Pulmonary artery endothelial cell (primary cell): Measurements from ENCODE around the gene INSR. TPM values are rescaled to one million over a fixed set of nuclear protein-coding genes. Genes with fewer than 3 reads are reported as not detected.

Experiments used
- DNase-seq: peaks from one replicate; pipeline ENCODE4 v3.0.0-alpha.2; 2011; ENCODE audit warnings: low read depth, low spot score
- total RNA-seq: library from RNA; depleted of rRNA; stranded (reverse); fragments of >200 nt; gene quantifications from 2 replicates; pipeline ENCODE4 v1.2.3, GENCODE V29; 2014

Gene INSR
- total RNA-seq, 1 donor from 2014 or later: 30.7 TPM

DNA sequence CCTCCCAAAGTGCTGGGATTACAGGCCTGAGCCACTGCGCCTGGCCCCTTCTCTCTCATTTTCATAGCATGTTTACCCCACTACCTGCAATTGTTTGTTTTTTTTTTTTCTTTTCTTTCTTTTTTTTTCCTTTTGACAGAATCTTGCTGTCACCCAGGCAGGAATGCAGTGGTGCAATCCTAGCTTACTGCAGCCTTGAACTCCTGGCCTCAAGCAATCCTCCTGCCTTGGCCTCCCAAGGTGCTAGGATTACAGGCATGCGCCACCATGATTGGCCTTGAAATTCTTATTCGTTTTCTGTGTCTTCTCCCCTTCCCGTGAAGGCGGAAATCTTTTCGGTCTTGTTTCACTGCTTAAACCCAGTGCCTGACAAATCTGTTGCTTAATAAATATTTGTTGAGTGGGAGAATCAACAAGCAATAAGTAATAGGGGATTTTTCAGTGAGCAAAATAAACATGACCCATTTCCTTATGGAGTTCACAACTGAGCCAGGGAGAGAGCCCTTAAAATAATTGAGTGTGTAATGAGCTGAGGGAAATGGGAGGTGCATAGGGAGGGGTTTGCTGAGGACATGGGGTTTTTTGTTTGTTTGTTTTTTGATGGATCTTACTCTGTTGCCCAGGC is 1.8 kb upstream of the INSR start:
- no peak for DNase-seq

DNA sequence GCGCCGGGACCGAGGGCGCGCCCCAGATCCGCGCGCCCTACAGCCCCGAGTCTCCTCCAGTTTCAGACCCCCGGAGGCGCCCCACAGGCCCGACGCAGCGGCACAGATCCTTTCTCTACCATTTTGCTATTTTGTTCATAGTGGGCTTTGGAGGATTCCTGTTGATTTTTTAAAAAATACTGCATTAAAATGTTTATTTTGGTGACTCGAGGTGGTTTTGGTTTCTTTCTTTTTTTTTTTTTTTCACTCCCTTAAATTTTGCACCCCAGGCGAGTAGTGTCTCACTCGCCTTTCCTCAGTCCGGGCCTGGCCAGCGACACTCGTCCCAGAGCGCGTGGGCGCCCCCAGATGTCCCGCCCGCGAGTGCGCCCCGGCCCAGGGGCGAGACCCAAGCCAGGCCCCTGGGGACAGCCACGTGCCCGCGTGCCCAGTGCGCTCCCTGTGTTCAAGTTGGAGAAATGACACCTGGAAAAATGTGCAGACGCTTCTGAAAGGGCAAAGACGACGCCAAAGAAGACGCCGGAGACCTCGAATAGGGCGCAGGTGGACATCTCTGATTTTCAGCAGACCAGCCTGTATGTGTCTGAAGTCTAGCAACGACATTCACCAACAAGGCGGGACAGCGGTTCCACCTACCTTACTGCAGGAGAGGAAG is 471 bp upstream of the INSR start:
- peak; percentile 4 for DNase-seq

DNA sequence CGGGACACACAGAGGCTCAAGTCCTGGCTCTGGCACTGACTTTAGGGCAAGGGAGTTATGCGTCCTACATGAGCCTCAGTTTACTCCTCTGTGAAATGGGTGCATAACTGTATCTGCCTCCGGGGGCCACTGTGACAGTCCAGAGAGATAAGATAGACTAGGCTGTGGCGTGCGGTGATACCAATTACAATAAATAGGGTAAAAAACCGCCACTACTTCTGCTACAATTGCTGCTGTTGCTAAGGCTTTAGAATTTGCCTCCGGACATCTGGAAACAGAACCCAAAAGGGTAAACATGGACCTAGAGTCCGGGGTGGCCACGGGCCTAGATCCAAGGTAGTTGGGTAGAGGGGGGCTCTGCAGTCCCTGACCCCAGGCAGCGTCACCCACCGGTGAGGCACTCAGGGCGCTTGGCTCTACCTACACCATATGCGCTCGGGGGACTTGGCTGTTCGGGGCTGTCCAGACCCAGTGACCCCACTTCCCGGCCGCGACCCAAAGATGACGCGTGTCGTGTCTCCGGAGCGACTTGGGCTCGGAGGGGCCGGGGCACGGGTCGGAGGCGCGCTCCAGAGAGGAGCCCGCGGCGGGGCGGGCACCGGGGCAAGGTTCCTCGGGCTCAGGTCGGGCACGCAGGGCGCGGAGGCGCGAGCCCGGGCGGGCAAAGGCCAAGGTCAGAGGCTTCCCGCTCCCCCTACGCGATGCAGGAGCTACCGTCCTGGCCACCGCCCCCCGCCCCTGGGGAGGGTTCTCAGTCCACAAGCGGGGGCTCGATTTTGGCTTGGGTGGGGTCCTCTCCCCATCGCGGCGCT is 1.1 kb downstream of the INSR start:
- DNase-seq: no peak

DNA sequence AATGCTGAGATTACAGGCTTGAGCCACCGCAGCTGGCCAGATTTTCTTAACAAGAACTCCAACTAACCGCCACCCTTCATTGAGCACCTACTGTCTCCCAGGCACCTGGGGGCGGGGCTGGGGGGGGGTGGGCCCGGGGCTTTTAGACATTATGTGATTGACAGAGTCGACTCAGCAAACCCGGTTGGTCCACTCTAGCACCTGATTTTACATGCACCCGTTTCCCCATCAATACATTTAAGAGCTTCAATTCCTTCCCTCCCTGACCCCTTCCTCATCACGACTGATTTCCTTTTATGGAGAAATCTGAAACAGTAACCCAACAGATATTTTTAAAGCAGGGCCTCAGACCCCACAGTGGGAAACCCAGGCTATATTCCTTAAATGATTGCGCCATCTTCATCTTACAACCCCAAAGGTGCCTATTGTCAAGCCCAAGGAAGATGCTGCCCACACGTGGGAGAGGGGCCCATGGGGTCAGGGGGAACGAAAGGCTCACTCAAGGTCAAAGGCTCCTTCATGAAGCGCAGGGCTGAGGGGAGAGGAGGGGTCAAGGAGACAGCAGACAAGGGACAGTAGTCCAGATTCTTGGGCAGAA is 1.8 kb downstream of the INSR start:
- DNase-seq: no peak

DNA sequence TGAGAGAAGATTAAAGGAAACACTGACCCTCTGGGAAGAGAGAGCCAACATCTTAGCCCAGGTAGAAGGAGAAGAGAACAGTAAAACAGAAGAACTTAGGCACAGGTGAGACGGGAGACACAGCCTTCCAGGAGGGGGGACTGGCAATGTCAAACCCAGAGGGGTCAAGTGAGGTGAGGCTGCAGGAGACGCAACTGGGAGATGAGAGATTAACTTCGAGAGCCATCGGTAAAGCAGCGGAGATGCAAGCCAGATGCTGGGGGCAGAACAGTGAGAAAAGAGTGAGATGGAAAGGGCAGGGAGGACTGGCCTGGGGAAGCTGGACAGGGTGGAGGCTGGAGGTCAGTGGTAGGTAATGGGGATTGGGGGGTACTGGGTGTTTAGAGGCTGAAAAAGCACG is 5.2 kb downstream of the INSR start:
- no peak for DNase-seq

DNA sequence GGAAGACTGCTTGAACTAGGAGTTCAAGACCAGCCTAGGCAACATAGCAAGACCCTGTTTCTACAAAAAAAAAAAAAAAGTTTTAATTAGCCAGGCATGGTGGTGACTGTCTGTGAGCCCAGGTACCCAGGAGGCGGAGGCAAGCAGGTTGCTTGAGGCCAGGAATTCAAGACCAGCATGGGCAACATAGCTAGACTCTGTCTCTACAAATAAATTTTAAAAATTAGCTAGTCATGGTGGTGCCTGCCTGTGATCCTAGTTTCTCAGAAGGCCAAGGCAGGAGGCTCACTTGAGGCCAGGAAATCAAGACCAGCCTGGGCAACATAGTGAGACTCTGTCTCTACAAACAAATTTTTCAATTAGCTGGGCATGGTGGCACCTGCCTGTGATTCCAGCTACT is 6.1 kb downstream of the INSR start:
- DNase-seq: no peak

DNA sequence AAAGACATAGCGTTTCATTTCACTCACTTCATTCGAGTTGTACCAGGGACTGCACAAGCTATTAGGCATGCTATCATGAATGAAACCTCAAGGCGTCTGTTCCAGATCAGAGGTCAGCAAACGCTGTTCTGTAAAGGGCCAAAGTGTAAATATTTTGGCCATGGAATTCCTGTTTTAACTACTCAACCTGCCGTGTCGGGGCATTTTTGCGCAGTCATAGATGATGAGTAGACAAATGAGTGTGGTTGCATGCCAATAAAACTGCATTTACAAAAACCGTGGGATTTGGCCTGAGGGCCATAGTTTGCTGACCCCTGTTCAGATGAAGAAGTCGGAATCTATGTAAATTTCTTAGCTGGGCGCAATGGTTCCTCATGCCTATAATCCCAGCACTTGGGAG is 6.5 kb downstream of the INSR start:
- no peak for DNase-seq

DNA sequence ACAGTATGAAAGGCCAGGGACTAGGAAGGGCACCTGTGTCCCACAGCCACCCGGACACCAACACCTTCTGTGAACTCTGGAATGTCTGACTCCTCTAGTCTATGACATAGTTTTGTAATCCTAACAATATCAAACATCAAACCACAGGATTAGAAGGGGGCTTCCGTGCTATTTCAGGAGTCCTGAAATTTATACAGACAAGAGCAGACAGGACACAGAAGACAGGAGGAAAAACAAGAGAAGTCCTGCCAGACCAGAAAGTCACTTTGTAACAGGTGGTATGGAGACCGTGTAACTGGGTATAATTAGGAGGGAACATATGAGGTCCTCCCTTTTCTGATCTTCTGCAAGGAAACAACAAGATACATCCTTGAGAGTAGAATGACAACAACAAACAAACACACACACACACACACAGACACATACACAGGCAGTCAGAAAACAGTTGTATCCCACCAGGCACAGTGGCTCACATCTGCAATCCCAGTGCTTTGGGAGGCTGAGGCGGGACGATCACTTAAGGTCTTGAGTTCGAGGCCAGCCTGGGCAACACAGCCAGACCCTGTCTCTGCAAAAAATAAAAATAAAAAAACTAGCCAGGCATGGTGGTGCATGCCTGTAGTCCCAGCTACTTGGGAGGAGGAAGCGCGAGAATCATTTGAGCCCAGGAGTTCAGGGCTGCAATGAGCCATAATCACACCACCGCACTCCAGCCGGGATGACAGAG is 13.1 kb downstream of the INSR start:
- DNase-seq: no peak

DNA sequence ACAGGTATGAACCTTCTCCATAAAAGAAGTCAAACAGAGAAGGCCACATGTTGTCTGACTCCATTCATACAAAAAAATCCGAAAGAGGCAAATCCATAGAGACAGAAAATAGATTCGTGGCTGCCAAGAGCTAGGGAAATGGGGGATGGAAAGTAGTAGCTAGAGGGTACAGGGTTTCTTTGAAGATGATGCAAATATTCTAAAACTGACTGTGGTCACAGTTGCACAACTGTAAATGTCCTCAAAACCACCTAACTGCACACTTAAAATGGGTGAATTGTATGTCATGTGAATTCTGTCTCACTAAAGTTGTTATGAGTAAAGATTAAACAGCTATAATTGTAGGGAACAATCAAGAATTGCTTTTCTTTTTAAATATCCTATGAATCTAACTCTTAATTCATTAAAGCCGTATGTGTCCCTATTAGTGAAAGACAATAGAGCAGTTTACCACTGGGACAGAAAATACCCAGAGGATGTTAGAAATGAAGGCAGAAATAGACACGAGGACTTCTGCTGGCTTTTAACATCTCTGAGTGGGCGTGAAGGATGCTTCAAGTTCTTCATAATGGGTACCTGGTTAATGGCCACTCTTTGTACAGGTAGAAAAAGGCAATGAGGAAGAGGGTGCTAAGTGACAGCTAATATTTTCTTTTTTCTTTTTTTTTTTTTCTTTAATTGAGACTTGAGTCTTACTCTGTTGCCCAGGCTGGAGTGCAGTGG is 21.2 kb downstream of the INSR start:
- no peak for DNase-seq

DNA sequence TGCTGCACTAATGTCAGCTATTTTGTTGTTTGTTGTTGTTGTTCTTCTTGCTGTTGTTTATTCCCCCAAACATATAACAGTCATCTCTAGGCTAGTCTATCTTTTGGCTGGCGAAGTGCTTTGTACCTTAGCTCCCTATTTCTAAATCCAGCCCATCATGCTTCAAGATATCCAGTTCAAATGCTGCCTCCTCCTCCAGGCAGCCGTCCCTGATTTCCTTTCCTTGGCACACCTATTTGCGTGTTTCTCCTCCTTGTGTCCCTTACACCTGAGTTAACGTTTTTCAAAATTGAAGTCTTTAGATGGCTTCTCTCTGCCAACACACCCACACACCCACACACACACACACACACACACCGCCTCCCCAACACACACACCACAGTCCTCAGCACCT is 25.5 kb downstream of the INSR start:
- DNase-seq: no peak

DNA sequence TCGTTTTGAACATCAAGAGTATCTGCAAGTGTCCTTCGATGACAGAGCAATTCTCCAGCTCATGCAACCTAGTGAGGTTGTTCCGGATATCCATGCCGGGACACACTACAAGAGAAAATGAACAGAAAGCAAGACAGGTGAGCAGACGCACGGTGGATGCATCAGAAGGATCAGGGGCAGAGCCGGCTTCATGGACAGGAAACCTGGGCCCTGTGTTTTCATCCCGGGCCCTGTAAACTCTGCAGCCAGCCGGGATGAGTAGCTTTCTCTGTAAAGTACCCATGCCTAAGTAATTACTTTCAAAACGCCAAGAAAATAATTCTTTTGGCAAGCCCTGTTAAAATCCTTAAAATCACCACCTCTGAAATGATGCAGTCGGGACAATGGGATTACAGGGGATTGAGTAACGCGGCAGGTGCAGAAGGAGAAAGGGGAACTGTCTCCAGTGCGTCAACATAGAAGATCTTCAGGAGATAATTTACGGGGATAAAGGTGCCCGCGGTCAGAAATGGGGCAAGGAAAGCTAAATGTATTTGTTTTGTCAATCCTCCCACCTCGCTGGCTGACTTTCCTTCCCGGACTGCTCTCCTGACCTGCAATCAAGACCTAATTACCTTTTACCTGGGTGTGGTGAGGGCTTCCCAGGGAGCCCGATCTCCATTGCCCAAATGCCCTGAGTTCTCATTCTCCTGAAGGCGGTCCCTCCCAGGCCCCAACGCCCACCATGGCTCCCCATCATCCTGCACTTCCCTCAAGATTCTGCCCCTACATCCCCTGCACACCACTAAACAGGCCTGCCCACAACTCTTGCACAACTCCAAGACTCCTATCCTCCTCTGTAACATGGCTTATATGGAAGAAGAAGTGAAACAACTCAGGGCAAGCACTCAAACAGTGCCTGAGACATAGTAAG is 26.2 kb downstream of the INSR start:
- DNase-seq: no peak

DNA sequence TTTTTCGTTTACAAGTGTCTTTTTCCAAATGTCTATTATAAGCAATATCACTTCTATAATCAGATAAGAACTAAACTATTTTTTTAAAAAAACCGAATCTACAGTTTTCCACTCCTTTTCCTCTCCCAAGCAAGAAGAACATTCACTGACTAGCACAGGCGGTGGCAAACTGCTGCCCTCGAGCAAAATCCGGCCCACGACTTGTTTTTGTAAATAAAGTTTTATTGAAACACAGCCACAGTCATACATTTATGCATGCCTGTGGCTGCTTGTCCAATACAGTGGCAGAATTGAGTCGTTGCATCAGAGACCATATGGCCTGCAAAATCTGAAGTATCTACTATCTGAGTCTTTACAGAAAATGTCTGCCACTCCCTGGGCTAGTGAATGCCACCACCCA is 27.4 kb downstream of the INSR start:
- no peak for DNase-seq

DNA sequence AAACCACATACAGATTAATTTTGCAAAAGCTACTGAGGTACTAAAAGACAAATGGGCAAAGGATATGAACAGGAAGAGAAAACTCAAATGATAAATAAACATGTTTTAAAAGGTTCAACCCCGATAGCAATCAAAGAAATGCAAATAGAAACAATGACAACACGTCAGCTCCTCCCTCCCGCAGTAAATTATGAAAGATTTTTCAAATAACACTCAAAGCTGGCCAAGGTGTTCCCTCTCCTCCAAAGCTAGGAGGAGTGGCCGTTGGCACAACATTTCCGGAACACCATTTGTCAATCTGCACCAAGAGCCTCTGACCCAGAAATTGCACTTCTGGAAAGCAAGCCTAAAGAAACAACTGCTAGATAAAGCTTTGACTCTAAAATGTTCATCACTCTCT is 28.3 kb downstream of the INSR start:
- DNase-seq: no peak

DNA sequence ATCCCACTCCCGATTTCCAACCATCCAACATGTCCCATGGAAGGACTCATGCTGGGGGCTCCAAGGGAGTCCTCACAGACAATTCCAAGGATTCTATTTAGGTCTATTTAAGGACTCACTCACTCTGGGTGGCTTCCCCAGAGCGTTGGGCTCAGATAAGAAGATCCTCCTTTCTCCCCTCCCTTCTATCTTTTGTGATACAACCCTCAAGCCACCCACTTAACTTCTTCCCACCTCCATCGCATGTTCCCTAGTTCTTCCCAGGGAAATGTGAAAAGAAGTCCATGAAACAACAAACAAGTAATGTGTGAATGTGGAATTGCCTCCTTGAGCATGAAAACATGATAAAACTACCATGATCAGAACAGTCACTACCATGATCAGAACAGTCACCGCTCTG is 29.4 kb downstream of the INSR start:
- no peak for DNase-seq

DNA sequence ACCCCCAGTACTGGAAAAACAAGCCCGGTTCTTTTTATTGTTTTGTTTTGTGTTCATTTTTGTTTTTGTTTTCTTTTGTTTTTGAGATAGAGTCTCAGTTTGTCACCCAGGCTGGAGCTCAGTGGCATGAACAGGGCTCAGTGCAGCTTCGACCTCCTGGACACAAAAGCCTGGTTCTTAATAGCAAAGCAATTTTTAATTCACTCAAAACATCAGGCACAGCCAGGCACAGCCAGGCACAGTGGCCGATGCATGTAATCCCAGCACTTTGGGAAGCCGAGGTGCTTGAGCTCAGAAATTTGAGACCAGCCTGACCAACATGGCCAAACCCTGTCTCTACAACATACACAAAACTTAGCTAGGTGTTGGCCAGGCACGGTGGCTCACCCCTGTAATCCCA is 30.7 kb downstream of the INSR start:
- DNase-seq: no peak

DNA sequence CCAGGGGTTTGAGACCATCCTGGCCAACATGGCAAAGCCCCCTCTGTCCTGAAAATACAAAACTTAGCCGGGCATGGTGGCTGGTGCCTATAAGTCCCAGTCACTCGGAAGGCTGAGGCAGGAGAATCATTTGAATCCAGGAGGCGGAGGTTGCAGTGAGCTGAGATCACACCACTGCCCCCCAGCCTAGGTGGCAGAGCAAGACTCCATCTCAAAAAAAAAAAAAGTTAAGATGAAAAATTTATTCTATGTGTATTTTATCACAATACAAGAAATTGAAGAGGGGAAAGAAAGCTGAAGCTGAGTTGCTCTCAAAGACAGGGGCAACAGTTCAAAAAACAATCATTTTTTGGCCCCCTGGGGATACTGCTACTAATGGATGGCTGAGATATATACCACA is 31.1 kb downstream of the INSR start:
- no peak for DNase-seq

DNA sequence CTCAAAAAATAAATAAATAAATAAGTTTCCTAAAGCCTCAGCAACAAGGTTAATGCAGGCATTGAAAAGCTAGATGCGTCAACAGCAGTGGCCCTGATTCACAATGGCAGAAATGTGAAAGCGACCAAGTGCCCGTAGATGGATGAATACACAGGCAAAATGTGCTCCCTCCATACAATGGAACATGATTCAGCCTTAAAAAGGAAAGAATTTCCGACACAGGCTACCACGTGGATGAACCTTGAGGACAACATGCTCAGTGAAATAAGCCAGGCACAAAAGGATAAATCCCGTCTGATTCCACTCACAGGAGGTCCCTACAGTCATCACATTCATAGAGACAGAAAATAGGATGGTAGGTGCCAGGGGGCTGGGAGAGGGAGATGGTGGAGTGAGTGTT is 31.7 kb downstream of the INSR start:
- DNase-seq: no peak

DNA sequence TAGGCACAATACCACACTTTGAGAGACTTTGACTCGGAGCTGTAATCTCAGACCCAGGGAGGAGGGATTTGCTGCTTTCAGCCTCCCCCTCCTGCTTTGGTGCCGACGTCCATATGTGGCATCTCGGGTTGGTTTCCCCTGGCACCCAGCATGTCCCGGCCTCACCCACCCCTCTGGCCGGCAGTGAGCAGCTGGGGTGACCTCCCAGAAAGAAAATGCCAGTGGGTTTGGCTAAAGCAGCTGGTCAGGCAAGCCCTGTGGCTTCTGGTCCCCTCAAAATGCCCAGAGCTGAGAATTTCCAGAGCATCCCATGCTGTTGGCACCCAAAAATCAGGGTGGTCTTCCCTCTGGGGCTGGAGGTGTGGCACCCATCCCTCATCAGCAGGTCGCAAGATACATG is 34.1 kb downstream of the INSR start:
- DNase-seq: no peak

DNA sequence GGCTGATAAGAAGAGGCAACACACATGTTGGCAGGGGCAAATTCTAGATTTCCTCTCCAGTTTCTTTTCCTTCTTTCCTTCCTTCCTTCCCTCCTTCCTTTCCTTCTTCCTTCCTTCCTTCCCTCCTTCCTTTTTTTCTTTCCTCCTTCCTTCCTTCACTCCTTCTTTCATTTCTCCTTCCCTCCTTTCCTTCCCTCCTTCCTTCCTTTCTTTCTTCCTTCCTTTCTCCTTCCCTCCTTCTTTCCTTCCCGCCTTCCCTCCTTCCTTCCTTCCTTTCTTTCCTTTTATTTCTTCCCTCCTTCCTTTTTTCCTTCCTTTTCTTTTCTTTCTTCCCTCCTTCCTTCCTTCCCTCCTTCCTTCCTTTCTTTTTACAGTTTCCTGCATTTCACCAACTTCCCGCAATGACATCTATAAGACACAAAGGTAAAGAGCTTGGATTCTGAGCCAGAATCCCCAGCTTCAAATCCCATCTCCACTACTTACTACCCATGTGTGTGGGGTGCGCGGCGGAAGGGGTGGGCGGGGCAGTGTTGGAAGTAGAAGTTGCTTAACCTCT is 35.3 kb downstream of the INSR start:
- DNase-seq: no peak
